Astrocyte of the spinal cord (primary cell): ENCODE measurements around the gene IFRD2.

Source experiments
- DNase-seq: peaks from one replicate; pipeline ENCODE4 v3.0.0; 2011; ENCODE audit warnings: low read depth, low spot score
- H3K4me3 ChIP-seq: 2 replicates; pipeline ENCODE4 v1.5.1; 2011; ENCODE audit warnings: low read depth, mild to moderate bottlenecking, low read length, moderate library complexity
- CTCF ChIP-seq: IDR thresholded peaks from 2 replicates; pipeline ENCODE4 v1.5.1; 2012; ENCODE audit warnings: low read depth, mild to moderate bottlenecking, low read length, inconsistent platforms
- in situ Hi-C: cut with HindIII; loops from 2 replicates; pipeline ENCODE4 v1.10.0; 2017; ENCODE audit warnings: low sequenced_read_pairs

IFRD2 gene

DNA sequence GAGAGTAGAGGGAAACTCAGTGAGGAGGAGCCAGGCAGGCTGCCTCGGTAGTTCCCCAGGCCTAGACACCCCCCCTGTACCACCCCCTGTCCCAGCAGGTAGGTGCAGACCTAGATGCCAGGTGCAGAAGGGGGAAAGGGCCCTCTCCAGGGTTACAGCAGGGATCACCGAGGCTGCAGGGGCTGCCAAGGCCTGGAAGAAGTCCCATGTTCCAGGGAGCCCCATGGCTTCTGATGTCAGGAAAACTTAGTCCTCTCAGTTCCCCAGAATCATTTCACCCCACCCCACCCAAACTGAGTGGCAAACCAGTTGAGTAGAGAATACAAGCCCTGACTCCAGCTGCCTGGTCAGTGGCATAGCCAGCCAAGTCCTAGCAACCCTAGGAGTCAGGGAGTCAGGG is 30.7 kb downstream of the IFRD2 start:
- TF ChIP-seq CTCF: no peak
- in situ Hi-C loops: no loop called here
- no peak for DNase-seq
- no peak overlapping the region for H3K4me3 ChIP-seq

DNA sequence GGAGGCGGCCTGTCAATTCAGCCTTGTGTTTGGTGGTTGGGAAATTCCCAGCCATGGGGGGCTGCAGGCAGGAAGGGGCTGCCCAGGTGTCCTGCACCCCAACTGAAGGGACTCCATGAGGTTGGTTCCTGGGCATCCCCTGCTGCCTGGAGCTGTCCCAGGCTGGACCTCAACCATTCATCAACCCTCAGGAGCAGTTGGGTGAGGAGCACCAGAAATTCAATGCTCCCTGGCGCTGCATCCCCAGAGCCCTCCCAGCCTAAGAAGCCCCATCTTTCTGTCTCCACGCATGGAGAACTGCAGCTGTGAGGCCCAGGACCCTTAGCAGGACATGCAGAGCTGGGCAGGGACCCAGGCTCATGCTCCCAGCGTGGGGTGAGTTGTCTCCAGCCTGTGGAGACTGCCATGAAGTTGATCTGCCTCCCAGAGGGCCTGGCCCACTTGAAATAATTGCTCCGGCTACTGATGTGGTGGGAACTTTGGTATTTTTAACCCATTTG is 31.2 kb downstream of the IFRD2 start:
- no peak for TF ChIP-seq CTCF
- DNase-seq: no peak
- H3K4me3 ChIP-seq: peak overlapping the region; percentile 41
- in situ Hi-C loops: no loop called here

DNA sequence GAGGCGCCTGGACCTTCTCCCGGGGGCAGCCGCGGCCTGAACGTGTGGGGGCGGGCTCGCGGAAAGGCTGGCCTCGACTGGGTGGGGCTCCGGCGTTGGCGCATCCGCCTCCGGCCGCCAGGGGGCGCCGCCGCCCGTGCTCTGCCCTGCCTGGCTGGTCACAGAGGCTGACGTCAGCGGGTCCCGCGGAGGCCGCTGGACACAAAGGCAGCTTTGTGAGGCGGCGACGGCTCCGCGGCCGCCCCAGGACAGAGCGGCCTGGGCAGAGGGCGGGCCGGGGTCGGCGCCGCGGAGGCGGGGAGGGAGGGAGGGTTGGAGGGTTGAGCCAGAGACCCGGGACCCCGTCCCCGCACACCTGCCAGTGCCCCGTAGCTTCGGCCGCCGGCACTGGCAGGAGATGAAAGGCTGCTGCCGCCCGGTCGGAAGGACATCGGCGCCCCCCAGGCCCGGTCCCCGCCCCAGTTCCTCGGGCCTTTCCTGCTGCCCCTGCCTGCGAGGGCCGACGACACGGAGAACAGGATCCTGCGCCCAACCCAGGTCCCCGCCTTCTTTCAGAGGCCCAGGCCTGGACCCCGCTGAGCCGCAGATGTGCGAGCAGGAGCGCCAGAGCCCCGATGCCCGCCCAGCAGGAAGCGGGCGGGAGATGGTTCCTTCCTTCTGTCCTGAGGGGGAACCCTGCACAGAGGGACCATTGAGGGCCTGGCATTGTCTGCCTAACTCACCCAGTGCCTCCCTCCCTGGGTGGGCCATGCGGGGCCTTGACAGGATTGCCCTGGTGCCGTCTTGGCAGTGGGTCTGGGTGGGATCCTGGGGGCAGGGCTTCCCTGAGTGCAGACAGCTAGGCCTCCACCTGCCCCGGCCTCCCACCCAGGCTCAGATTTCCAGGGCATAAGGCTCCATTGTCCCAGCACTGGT is 31.9 kb downstream of the IFRD2 start:
- peak; percentile 81 for TF ChIP-seq CTCF
- peak; percentile 91 for DNase-seq
- peak overlapping the region; percentile 41 for H3K4me3 ChIP-seq
- in situ Hi-C loops: no loop called here

- in situ Hi-C loops: no loop called here
These were observed 32.7 kb downstream of the IFRD2 start for GRCh38 chr3:50259432-50260026.

DNA sequence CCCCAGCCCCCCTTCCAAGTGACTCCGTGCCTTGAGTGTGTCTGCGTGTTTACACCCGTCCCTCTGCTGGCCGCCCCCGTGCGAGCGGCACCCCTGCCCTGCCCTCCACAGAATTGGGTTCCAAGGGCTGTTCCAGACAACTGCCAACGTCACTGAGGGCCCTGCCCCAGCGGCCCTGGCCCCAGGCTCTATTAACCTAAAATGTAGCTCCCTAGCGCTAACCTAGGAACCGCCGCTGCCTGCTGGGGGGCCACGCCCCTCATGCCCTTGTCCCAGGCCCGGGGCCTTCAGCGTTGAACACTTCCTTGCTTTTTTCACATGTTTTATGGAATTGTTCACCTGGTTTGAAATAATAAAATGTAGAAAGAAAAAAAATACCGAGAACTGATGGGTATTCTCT is 33.2 kb downstream of the IFRD2 start:
- DNase-seq: no peak
- in situ Hi-C loops: no loop called here
- no peak overlapping the region for H3K4me3 ChIP-seq
- peak; percentile 18 for TF ChIP-seq CTCF

More at GRCh38 chr3:50259432-50260026, 32.7 kb downstream of the IFRD2 start:
- no peak for TF ChIP-seq CTCF
- DNase-seq: no peak
- no peak overlapping the region for H3K4me3 ChIP-seq

DNA sequence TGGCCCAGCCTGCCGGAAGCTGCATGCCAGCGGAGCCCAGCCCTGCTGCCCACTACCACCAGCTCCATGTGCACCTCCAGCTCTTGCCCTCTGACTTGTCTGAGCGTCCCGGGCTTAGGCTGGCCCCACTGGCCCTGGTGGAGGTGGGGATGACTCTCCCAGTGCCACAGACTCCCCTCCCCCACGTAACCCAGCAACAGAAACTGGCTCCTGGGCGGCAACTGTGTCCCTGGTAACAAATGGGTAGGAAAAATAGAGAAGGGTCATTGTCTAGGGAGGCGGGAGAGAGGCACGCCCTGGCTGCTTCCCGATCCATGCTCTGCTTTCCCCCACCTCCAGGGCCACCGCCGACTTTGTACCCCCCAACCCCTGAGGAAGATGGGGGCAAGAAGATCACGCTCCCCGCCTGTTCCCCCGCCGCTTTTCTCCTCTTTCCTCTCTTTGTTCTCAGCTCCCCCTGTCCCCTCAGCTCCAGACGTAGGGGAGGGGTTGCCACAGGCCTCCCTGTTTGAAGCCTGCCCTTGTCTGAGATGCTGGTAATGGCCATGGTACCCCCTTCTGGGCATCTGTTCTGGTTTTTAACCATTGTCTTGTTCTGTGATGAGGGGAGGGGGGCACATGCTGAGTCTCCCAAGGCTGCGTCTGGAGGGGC is 34.1 kb downstream of the IFRD2 start:
- TF ChIP-seq CTCF: no peak
- DNase-seq: no peak
- H3K4me3 ChIP-seq: no peak overlapping the region
- in situ Hi-C loops: no loop called here
